CD4-positive, alpha-beta memory T cell (primary cell): ENCODE results near the gene MIEF2. TPM values are rescaled to one million over a fixed set of nuclear protein-coding genes. Genes with fewer than 3 reads are reported as not detected.

Experiments used
- CTCF ChIA-PET: fragments of 350-600 bp; sonication (Branson Sonifier 250); formaldehyde crosslinking; loops from one replicate; lab custom pipeline; 2021; ENCODE audit warnings: inconsistent platforms; ENCODE audit not compliant: partially characterized antibody; lab: Charles Lee
- POLR2A ChIA-PET: fragments of 350-600 bp; sonication (Branson Sonifier 250); formaldehyde crosslinking; loops from one replicate; lab custom pipeline; 2021; ENCODE audit not compliant: partially characterized antibody; lab: Charles Lee
- DNase-seq, 5 donors: peaks; one replicate each; pipeline versions ENCODE4 v3.0.0 to v3.0.0-alpha.2; 2020 to 2022; ENCODE audit warnings: mixed read lengths in 1 of 5
- H3K27ac ChIP-seq: one replicate; pipeline ENCODE4 v1.7.0; 2013; ENCODE audit warnings: low read depth, low read length
- H3K27me3 ChIP-seq: 2 replicates; pipeline ENCODE4 v1.7.0; 2013; ENCODE audit warnings: mild to moderate bottlenecking, low read length, moderate library complexity; ENCODE audit not compliant: insufficient read depth
- H3K36me3 ChIP-seq: 2 replicates; pipeline ENCODE4 v1.7.0; 2013; ENCODE audit warnings: mild to moderate bottlenecking, low read length, moderate library complexity; ENCODE audit not compliant: insufficient read depth
- H3K4me1 ChIP-seq: 2 replicates; pipeline ENCODE4 v1.7.0; 2013; ENCODE audit warnings: mild to moderate bottlenecking, low read length, moderate library complexity; ENCODE audit not compliant: insufficient read depth
- H3K4me3 ChIP-seq, 2 donors: one replicate each; pipeline ENCODE4 v1.7.0; 2013; ENCODE audit warnings: low read length in 2 of 2, mild to moderate bottlenecking in 1 of 2
- H3K9me3 ChIP-seq, 2 donors: one replicate each; pipeline ENCODE4 v1.7.0; 2013; ENCODE audit warnings: low read length in 2 of 2, control low read depth in 1 of 2; ENCODE audit not compliant: control insufficient read depth in 1 of 2
- H3K27ac Mint-ChIP-seq, 7 donors: one replicate each; pipeline ENCODE4 v1.8.0; 2020 to 2021; ENCODE audit warnings: mixed read lengths in 7 of 7, mild to moderate bottlenecking in 6 of 7, inconsistent platforms in 3 of 7, moderate library complexity in 3 of 7
- H3K27me3 Mint-ChIP-seq, 2 donors: one replicate each; pipeline ENCODE4 v1.8.0; 2020 to 2021; ENCODE audit warnings: mixed read lengths in 2 of 2
- H3K36me3 Mint-ChIP-seq, 2 donors: one replicate each; pipeline ENCODE4 v1.8.0; 2020 to 2021; ENCODE audit warnings: mixed read lengths in 2 of 2, inconsistent platforms in 1 of 2, mild to moderate bottlenecking in 1 of 2
- H3K4me1 Mint-ChIP-seq, 4 donors: one replicate each; pipeline ENCODE4 v1.8.0; 2020 to 2021; ENCODE audit warnings: mixed read lengths in 4 of 4, mild to moderate bottlenecking in 1 of 4
- H3K4me3 Mint-ChIP-seq, 8 donors: one replicate each; pipeline ENCODE4 v1.8.0; 2020 to 2021; ENCODE audit warnings: mixed read lengths in 8 of 8, mild to moderate bottlenecking in 7 of 8, moderate library complexity in 6 of 8, inconsistent platforms in 3 of 8
- H3K9me3 Mint-ChIP-seq, 8 donors: one replicate each; pipeline ENCODE4 v1.8.0; 2020 to 2021; ENCODE audit warnings: mixed read lengths in 8 of 8, mild to moderate bottlenecking in 5 of 8, inconsistent platforms in 3 of 8, moderate library complexity in 1 of 8
- intact Hi-C: fragments of 100-400 bp; cut with micrococcal nuclease; formaldehyde crosslinking; loops from one replicate; pipeline ENCODE4 v1.15.1; 2023
- polyA plus RNA-seq, 2 donors: library from polyadenylated mRNA; unstranded; fragments of 300-500 nt; fragmentation: Illumina TruSeq; gene quantifications; one replicate each; pipeline ENCODE4 v1.2.3, GENCODE V29; 2021
- total RNA-seq, 2 experiments: library from RNA; stranded (reverse); gene quantifications; one replicate each; pipeline ENCODE4 v1.2.3, GENCODE V29; 2021

The MIEF2 gene
- total and polyA plus RNA-seq, 4 experiments from 2014 or later: 9.9 to 19.3 (median 14.6) TPM

DNA sequence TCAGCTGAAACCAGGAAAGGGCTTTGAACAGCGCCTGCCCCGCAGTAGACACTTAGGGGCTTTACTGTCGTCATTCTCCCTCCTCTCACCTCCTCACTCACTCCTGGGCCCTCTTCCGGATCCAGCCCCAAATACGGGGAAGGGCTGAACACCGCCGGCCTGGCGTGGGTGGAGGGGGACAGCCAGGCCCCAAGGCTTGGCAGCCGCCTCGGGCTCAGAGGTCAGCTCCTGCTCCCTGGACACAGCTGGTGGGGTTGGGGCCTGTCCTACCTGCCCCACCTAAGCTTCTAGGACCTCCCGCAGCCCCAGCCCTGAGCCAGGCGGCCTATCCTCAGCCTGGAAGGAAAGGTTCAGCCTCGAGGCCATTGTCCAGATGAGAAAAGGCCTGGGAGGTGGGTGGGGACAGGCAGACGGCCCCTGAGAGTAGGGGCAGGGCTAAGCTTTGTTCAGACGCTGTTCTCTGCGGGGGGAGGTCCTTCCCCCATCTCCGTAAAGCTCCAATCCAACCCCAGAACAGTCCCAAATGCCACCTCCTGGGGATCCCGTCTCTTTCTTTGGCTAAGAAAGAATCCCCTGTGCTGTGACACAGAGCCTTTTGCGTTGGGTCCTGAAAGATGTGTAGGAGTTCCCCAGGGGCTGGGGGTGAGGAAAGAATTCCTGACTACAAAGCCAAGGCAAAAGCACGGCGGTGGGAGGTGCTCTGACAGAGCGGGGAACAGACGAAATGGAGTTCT is 35.9 kb upstream of the MIEF2 start:
- Mint-ChIP-seq H3K27ac (peak overlapping the region in 3 of 7 donors; percentile 59 to 92 (median 82)), H3K4me1 (peaks cover 15 to 39% (median 21%) of the 10 kb centered on the region in 4 donors), H3K4me3 (peak overlapping the region in 7 of 8 donors; percentile 41 to 71 (median 65)), H3K27me3 (no peaks in the 10 kb centered on the region), H3K36me3 (no peaks in the 10 kb centered on the region), H3K9me3 (no peaks in the 10 kb centered on the region)
- no peaks in the 10 kb centered on the region for H3K9me3 ChIP-seq
- no peak overlapping the region for H3K4me3 ChIP-seq
- no peaks in the 10 kb centered on the region for H3K27me3 ChIP-seq
- peak overlapping the region; percentile 15 for H3K27ac ChIP-seq
- H3K36me3 ChIP-seq: no peaks in the 10 kb centered on the region
- CTCF ChIA-PET: interaction anchor here (0.8 kb wide), 1 partner anchor 42 kb away, joined by 3 read pairs; the partner anchor contains the start of gene ALKBH5
- intact Hi-C loops: loop anchor here (1.0 kb wide), 3 partner anchors 36 to 91 kb away; partner anchors contain the start of genes ALKBH5, MIEF2 and SMCR8
- DNase-seq: no peak
- POLR2A ChIA-PET: interaction anchor here (0.7 to 2.5 kb wide), 3 partner anchors 10 to 67 kb away, joined by 3 to 9 read pairs (median 3); partner anchors contain the start of gene ALKBH5
- H3K4me1 ChIP-seq: peaks cover 28% of the 10 kb centered on the region

DNA sequence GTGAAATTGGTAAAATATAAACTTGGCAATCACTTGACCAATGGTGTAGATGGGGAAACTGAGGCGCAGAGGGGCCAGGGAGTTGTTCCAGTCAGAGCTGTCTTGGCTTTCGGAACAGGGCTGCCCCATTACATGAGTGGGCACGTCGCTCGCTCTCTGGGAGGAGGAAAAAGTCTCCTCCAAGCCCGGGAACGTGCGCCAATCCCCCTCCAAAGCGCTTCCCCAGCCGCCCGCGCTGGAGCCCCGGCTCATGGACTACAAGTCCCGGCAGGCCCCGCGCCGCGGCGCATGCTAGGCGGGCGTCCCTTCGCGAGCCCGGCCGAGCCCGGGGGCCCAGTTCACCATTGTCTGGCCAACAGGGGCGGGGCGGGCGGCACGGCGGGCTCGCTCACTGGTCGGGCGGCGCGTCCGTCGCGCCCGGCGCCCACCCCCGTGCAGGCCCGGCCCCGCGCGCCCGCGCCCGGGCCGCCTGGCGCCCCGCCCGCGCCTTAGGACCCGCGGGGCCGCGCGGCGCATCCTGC is 35.3 kb upstream of the MIEF2 start, which contains the start of gene LLGL1:
Gene LLGL1 (plus strand): TSS at position 515 of the 521 bp plus-strand sequence. CDS start 48 bp downstream, outside the sequence.
- H3K36me3 Mint-ChIP-seq: no peaks in the 10 kb centered on the region
- Histone ChIP-seq H3K4me3 (peak within 1 kb of the TSS; percentile 59 to 78), H3K9me3 (no peaks in the 10 kb centered on the region), H3K36me3 (no peaks in the 10 kb centered on the region), H3K4me1 (peaks cover 28% of the 10 kb centered on the region), H3K27ac (peak within 1 kb of the TSS; percentile 42), H3K27me3 (no peaks in the 10 kb centered on the region)
- H3K27me3 Mint-ChIP-seq: no peaks in the 10 kb centered on the region
- peak; percentile 94 to 96 (median 96) for DNase-seq
- no peaks in the 10 kb centered on the region for H3K9me3 Mint-ChIP-seq
- peak within 1 kb of the TSS; percentile 82 to 99 (median 94) for H3K27ac Mint-ChIP-seq
- intact Hi-C loops: loop anchor here (1.0 kb wide), 3 partner anchors 35 to 90 kb away; partner anchors contain the start of genes ALKBH5, MIEF2 and SMCR8
- ChIA-PET POLR2A (interaction anchor here (0.7 to 2.5 kb wide), 6 partner anchors 9 to 67 kb away, joined by 3 to 9 read pairs (median 3); partner anchors contain the start of gene ALKBH5), CTCF (no interaction called here)
- H3K4me1 Mint-ChIP-seq: peaks cover 15 to 39% (median 21%) of the 10 kb centered on the region in 4 donors
- peak within 1 kb of the TSS; percentile 89 to 99 (median 96) for H3K4me3 Mint-ChIP-seq

DNA sequence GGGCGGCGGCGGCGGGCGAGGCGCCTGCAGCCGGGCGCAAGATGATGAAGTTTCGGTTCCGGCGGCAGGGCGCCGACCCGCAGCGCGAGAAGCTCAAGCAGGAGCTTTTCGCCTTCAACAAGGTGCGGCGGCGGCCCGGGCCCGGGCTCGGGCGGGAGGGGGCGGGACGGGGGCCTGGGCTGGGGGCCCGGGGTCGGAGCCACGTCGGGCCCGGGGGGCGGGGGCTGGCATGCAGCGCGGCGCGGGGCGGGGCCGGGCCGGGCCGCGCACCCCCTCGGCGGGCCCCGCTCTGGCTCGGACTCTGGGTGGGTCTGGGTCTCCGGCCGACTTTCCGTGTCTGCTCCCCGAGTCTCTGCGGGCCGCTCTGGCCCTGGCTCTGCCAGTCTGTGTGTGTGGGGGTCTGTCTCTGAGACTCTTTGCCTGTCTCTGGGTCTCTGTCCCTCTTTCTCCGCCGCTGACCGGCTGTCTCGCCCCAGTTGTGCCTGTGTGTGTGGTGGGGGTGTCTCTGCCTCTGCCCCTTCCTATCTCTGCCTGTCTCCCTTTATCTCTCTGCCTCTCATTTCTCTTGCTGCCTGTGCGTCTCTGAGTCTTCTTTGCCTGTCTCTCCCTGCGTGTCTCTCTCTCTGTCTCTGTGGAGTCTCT is 34.7 kb upstream of the MIEF2 start:
- H3K27me3 ChIP-seq: no peaks in the 10 kb centered on the region
- Mint-ChIP-seq H3K4me3 (peak overlapping the region; percentile 89 to 99 (median 96)), H3K9me3 (no peaks in the 10 kb centered on the region), H3K27ac (peak overlapping the region; percentile 32 to 99 (median 94)), H3K36me3 (no peaks in the 10 kb centered on the region), H3K27me3 (no peaks in the 10 kb centered on the region), H3K4me1 (peaks cover 15 to 39% (median 21%) of the 10 kb centered on the region in 4 donors)
- H3K27ac ChIP-seq: peak overlapping the region; percentile 42
- H3K36me3 ChIP-seq: no peaks in the 10 kb centered on the region
- intact Hi-C loops: loop anchor here (1.0 kb wide), 3 partner anchors 35 to 90 kb away; partner anchors contain the start of genes ALKBH5, MIEF2 and SMCR8
- CTCF ChIA-PET: no interaction called here
- H3K4me3 ChIP-seq: peak overlapping the region; percentile 59 to 78
- DNase-seq: peak in 1 of 5 donors; percentile 16
- H3K4me1 ChIP-seq: peaks cover 28% of the 10 kb centered on the region
- POLR2A ChIA-PET: interaction anchor here (1.0 to 2.5 kb wide), 5 partner anchors 9 to 42 kb away, joined by 3 to 9 read pairs (median 3); partner anchors contain the start of gene ALKBH5
- no peaks in the 10 kb centered on the region for H3K9me3 ChIP-seq

DNA sequence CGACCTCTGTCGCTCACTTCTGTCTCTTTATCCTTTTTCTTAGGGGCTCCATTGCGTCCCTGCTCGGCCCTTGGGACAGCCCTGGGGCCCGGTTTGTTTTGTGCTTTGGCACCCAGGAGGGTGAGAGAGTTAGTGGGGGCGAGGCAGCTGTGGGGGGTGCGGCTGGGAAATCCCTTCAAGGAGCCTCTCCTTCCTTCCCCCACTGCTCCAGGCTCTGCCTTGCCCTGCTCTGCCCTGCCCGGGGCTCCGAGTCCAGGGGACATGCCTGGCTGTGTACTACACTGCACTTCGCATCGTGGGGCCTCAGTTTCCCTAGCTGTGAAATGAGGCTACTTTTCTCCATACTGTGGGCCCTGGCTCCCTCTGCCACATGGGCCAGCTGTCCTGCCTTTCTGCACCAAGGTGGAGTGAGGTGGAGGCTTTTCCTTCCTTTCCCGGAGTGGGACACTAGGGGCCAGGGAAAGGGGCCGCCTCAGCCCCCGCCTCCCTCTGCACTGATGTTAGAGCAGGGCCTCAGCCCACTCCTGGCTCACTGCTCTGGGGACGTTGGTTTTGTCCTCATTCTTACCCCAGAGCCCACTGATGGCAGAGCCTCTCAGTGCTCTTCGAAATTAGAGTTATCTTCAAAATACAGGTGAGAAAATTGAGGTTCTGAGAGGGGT is 34.0 kb upstream of the MIEF2 start:
- H3K9me3 Mint-ChIP-seq: no peaks in the 10 kb centered on the region
- CTCF ChIA-PET: no interaction called here

DNA sequence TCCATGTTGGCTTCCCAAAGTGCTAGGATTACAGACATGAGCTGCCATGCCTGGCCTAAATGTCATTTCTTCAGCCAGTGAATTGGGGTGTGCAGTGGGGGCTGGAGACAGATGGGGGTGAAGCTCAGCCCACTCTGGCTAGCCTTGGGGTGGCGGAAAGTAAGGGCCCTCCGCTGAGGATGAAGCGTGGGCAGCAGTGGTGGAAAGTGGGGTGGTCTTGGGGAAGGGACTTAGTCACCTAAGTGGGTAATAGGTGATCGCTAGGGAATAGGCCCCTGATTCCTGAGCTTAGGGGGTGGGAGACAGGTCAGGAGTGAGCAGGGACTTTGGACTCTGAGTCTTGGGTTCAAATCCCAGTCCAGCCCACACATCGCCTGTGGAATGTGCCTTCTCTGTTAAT is 32.8 kb upstream of the MIEF2 start:
- H3K36me3 Mint-ChIP-seq: peaks cover 0 to 2% of the 10 kb centered on the region in 2 donors
- H3K27ac Mint-ChIP-seq: peak overlapping the region in 4 of 7 donors; percentile 29 to 61 (median 49)
- H3K9me3 ChIP-seq: no peaks in the 10 kb centered on the region
- H3K4me3 Mint-ChIP-seq: peak overlapping the region in 5 of 8 donors; percentile 11 to 89 (median 23)
- peaks cover 15 to 39% (median 21%) of the 10 kb centered on the region in 4 donors for H3K4me1 Mint-ChIP-seq
- CTCF ChIA-PET: no interaction called here
- intact Hi-C loops: no loop called here
- H3K4me1 ChIP-seq: peaks cover 28% of the 10 kb centered on the region
- H3K36me3 ChIP-seq: no peaks in the 10 kb centered on the region
- no peak for DNase-seq
- H3K27me3 Mint-ChIP-seq: no peaks in the 10 kb centered on the region
- H3K9me3 Mint-ChIP-seq: no peaks in the 10 kb centered on the region
- H3K27ac ChIP-seq: no peak overlapping the region
- no peak overlapping the region for H3K4me3 ChIP-seq
- POLR2A ChIA-PET: no interaction called here
- H3K27me3 ChIP-seq: no peaks in the 10 kb centered on the region

More for the DNA sequence above, 34.0 kb upstream of the MIEF2 start:
- Histone ChIP-seq H3K4me3 (peak overlapping the region; percentile 59 to 78), H3K9me3 (no peaks in the 10 kb centered on the region), H3K36me3 (no peaks in the 10 kb centered on the region), H3K4me1 (peaks cover 28% of the 10 kb centered on the region), H3K27me3 (no peaks in the 10 kb centered on the region), H3K27ac (peak overlapping the region; percentile 42)
- peak overlapping the region; percentile 32 to 99 (median 94) for H3K27ac Mint-ChIP-seq
- DNase-seq: no peak
- H3K4me3 Mint-ChIP-seq: peak overlapping the region; percentile 89 to 99 (median 96)
- H3K4me1 Mint-ChIP-seq: peaks cover 15 to 39% (median 21%) of the 10 kb centered on the region in 4 donors
- intact Hi-C loops: no loop called here
- H3K27me3 Mint-ChIP-seq: no peaks in the 10 kb centered on the region
- POLR2A ChIA-PET: interaction anchor here (2.5 kb wide), 1 partner anchor 43 kb away, joined by 9 read pairs; the partner anchor contains the start of gene ALKBH5
- no peaks in the 10 kb centered on the region for H3K36me3 Mint-ChIP-seq

DNA sequence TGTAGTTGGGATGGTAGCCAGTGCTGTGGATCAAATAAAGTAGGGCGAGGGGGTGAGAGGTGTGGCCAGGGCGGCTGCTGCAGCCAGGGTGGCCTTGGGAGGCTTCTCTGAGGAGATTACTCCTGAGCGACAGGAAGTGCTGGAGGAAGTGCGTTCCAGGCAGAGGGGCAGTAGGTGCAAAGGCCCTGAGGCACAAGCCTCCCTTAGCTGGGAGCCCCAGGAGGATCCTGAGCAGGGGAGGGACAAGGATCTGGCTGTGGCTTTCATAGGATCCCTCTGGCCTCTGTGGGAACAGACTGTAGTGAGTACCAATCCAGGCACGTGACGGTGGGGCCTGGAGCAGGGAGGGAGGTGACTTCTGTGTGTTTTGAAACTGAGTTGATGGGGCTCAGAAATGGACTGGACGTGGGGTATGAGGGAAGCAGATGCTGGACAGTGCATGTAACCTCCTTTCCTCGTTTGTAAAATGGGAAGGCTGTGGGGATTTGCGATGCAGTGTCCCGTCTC is 32.2 kb upstream of the MIEF2 start:
- ChIA-PET POLR2A (no interaction called here), CTCF (no interaction called here)
- Mint-ChIP-seq H3K4me3 (peak overlapping the region in 2 of 8 donors; percentile 3 to 43), H3K36me3 (peaks cover 0 to 2% of the 10 kb centered on the region in 2 donors), H3K9me3 (no peaks in the 10 kb centered on the region), H3K27me3 (no peaks in the 10 kb centered on the region), H3K27ac (peak overlapping the region in 1 of 7 donors; percentile 8), H3K4me1 (peaks cover 15 to 36% (median 21%) of the 10 kb centered on the region in 4 donors)
- Histone ChIP-seq H3K27ac (no peak overlapping the region), H3K4me3 (no peak overlapping the region), H3K27me3 (no peaks in the 10 kb centered on the region), H3K36me3 (peaks cover 3% of the 10 kb centered on the region), H3K4me1 (peaks cover 28% of the 10 kb centered on the region), H3K9me3 (no peaks in the 10 kb centered on the region)
- DNase-seq: no peak
- intact Hi-C loops: no loop called here
